DND-41 (cell line): ENCODE data around the gene LMLN.
"Not testable (repeated sequence)": the region's sequence is repeated elsewhere in the genome, so short reads cannot be mapped to it uniquely, and the experiment has no call there.

ENCODE experiments used
- ATAC-seq: fragments of 200-7000 bp; cut with Tn5 transposase; 3 replicates; pipeline ENCODE4 v1.9.1; 2021; ENCODE audit warnings: low read depth; ENCODE audit not compliant: insufficient read depth
- DNase-seq: peaks from one replicate; pipeline ENCODE4 v3.0.0-alpha.2; 2020
- H2AFZ ChIP-seq: 2 replicates; pipeline ENCODE4 v1.6.0; 2012; ENCODE audit warnings: low read depth, low read length
- H3K27ac ChIP-seq: 2 replicates; pipeline ENCODE4 v1.5.1; 2012; ENCODE audit warnings: low read length, inconsistent platforms
- H3K27me3 ChIP-seq: fragments of 200-600 bp; sonication (generic); 2 replicates; pipeline ENCODE4 v1.6.0; 2012; ENCODE audit warnings: low read length, mild to moderate bottlenecking, inconsistent platforms; ENCODE audit not compliant: insufficient read depth, poor library complexity
- H3K36me3 ChIP-seq: 2 replicates; pipeline ENCODE4 v1.5.1; 2012; ENCODE audit warnings: low read length, inconsistent platforms; ENCODE audit not compliant: insufficient read depth
- H3K4me1 ChIP-seq: 2 replicates; pipeline ENCODE4 v1.5.1; 2012; ENCODE audit warnings: mild to moderate bottlenecking, low read length; ENCODE audit not compliant: insufficient read depth
- H3K4me2 ChIP-seq: 2 replicates; pipeline ENCODE4 v1.6.0; 2012; ENCODE audit warnings: mild to moderate bottlenecking, moderate library complexity, low read length, inconsistent platforms; ENCODE audit not compliant: insufficient read depth
- H3K4me3 ChIP-seq, 2 experiments: fragments of 200-600 bp in 1 of 2; shearing (Covaris generic) in 1 of 2; 2 replicates each; pipeline ENCODE4 v1.5.1; 2012 to 2016; ENCODE audit warnings: inconsistent platforms in 2 of 2, low read length in 2 of 2, mild to moderate bottlenecking in 2 of 2, low read depth in 1 of 2, moderate library complexity in 1 of 2
- H3K79me2 ChIP-seq: 2 replicates; pipeline ENCODE4 v1.6.0; 2012; ENCODE audit warnings: low read length, inconsistent platforms; ENCODE audit not compliant: insufficient read depth
- H3K9ac ChIP-seq: 2 replicates; pipeline ENCODE4 v1.6.0; 2012; ENCODE audit warnings: low read depth, mild to moderate bottlenecking, inconsistent platforms, low read length, moderate library complexity
- H3K9me3 ChIP-seq: 2 replicates; pipeline ENCODE4 v1.5.1; 2012; ENCODE audit warnings: low read length, moderate library complexity, mild to moderate bottlenecking, inconsistent platforms; ENCODE audit not compliant: insufficient read depth, severe bottlenecking
- H4K20me1 ChIP-seq: 2 replicates; pipeline ENCODE4 v1.6.0; 2012; ENCODE audit warnings: low read length; ENCODE audit not compliant: insufficient read depth
- CTCF ChIP-seq: IDR thresholded peaks from 2 replicates; pipeline ENCODE4 v1.5.1; 2012; ENCODE audit warnings: borderline replicate concordance, low read length, moderate library complexity, mild to moderate bottlenecking; ENCODE audit not compliant: poor library complexity, severe bottlenecking; ENCODE audit errors: extremely low read depth
- EZH2 ChIP-seq: IDR thresholded peaks from 3 replicates; pipeline ENCODE4 v1.6.1; 2012; ENCODE audit warnings: borderline replicate concordance, low read depth, mild to moderate bottlenecking, moderate library complexity, low read length, inconsistent platforms; ENCODE audit not compliant: severe bottlenecking

The LMLN gene

GRCh38 chr3:198048445-198048844 lies 88.4 kb downstream of the LMLN start:
- no peaks in the 10 kb centered on the region for H3K9me3 ChIP-seq
- no peak overlapping the region for H2AFZ ChIP-seq
- H3K4me2 ChIP-seq, result no peak overlapping the region
- H3K79me2 ChIP-seq, result no peaks in the 10 kb centered on the region
- DNase-seq (no peak), ATAC-seq (no peak)
- no peaks in the 10 kb centered on the region for H3K36me3 ChIP-seq
- H4K20me1 ChIP-seq, result no peaks in the 10 kb centered on the region; the same call in 1 of the 2 replicates
- no peak overlapping the region for H3K9ac ChIP-seq
- H3K4me1 ChIP-seq, result no peaks in the 10 kb centered on the region
- TF ChIP-seq EZH2 (no peak), CTCF (no peak)
- H3K4me3 ChIP-seq, result no peak overlapping the region
- no peaks in the 10 kb centered on the region for H3K27me3 ChIP-seq
- H3K27ac ChIP-seq, result no peak overlapping the region

- no peaks in the 10 kb centered on the region for H3K9me3 ChIP-seq
- H3K27ac ChIP-seq, result no peak overlapping the region
- TF ChIP-seq CTCF (no peak), EZH2 (no peak)
- no peak for DNase-seq
- H3K4me3 ChIP-seq, result no peak overlapping the region
- no peak overlapping the region for H3K9ac ChIP-seq
- no peak for ATAC-seq
- H4K20me1 ChIP-seq, result no peaks in the 10 kb centered on the region; the same call in 1 of the 2 replicates
- no peaks in the 10 kb centered on the region for H3K36me3 ChIP-seq
- H3K27me3 ChIP-seq, result no peaks in the 10 kb centered on the region
- no peaks in the 10 kb centered on the region for H3K4me1 ChIP-seq
- H3K79me2 ChIP-seq, result no peaks in the 10 kb centered on the region
- no peak overlapping the region for H3K4me2 ChIP-seq
- no peak overlapping the region for H2AFZ ChIP-seq
Measured at GRCh38 chr3:198051836-198052235, 91.8 kb downstream of the LMLN start.

GRCh38 chr3:198053462-198053861 lies 93.4 kb downstream of the LMLN start:
- H2AFZ ChIP-seq, H3K4me3 ChIP-seq, H3K9me3 ChIP-seq, DNase-seq, H3K79me2 ChIP-seq, H3K9ac ChIP-seq, H3K4me2 ChIP-seq, H3K4me1 ChIP-seq, H3K36me3 ChIP-seq, H3K27ac ChIP-seq, ATAC-seq, H4K20me1 ChIP-seq, H3K27me3 ChIP-seq: not testable (repeated sequence)

- no peak overlapping the region for H3K4me3 ChIP-seq
- no peak for DNase-seq
- H3K79me2 ChIP-seq, result no peaks in the 10 kb centered on the region
- H3K36me3 ChIP-seq, result no peaks in the 10 kb centered on the region
- no peak overlapping the region for H3K9ac ChIP-seq
- H3K4me2 ChIP-seq, result no peak overlapping the region
- no peak overlapping the region for H2AFZ ChIP-seq
- no peak for ATAC-seq
- no peak overlapping the region for H3K27ac ChIP-seq
- no peaks in the 10 kb centered on the region for H4K20me1 ChIP-seq
- no peaks in the 10 kb centered on the region for H3K9me3 ChIP-seq
- no peaks in the 10 kb centered on the region for H3K4me1 ChIP-seq
- H3K27me3 ChIP-seq, result peaks cover 29% of the 10 kb centered on the region
- TF ChIP-seq CTCF, result no peak
- no peak for TF ChIP-seq EZH2
Measured at GRCh38 chr3:198061119-198062067, 101.4 kb downstream of the LMLN start.
